ENCODE results near the gene ZNF684.

The ZNF684 gene

GRCh38 chr1:40575336-40575735 is 43.9 kb downstream of the ZNF684 start:
- DNase-seq: peak; percentile 19

GRCh38 chr1:40582116-40582515 is 50.7 kb downstream of the ZNF684 start:
- no peak for DNase-seq

GRCh38 chr1:40583980-40584379 is 52.5 kb downstream of the ZNF684 start:
- no peak for DNase-seq

- no peak for DNase-seq
These were observed 57.1 kb downstream of the ZNF684 start for GRCh38 chr1:40588586-40588985.

- DNase-seq: peak; percentile 57
These were observed 60.8 kb downstream of the ZNF684 start for GRCh38 chr1:40592107-40592803.

- DNase-seq: no peak
These were observed 62.2 kb downstream of the ZNF684 start for GRCh38 chr1:40593449-40594186.

- no peak for DNase-seq
These were observed 62.7 kb downstream of the ZNF684 start for GRCh38 chr1:40594187-40594531.

- no peak for DNase-seq
These were observed 64.2 kb downstream of the ZNF684 start for GRCh38 chr1:40595623-40596022.
